ENCODE data around the gene DOCK7. TPM values are rescaled to one million over a fixed set of nuclear protein-coding genes. Genes with fewer than 3 reads are reported as not detected.

The DOCK7 gene
- total and polyA plus RNA-seq, 7 donors = 6.5 to 54.8 (median 32.4) TPM

DNA sequence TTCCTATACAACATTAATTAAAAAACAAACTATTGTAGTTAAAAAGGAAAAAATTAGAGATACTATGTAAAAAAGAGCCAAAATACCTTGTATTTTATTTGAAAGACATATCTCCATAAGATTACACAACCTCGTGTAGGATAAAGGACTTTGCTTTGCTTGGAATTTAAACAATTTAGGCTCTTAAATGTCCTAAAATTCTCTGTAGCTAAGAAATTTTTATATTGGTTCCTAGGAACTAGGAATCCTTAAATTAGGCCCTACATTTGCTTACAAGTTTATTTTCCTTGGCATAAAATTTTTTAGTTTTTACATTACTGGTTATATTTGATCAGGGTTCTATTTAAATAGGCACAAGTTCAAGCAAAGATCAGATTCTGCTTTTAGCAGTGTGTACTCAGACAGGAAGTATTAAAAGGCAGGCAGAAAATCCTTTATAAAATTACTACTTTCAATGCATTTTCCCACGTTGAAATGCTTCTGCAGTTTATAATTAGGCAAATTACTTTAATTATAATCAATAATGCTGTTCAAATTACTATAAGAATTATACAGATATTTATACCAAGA is 94.3 kb downstream of the DOCK7 start:
- Histone ChIP-seq H3K4me1 (no peaks in the 10 kb centered on the region), H3K27me3 (no peaks in the 10 kb centered on the region), H3K36me3 (no peaks in the 10 kb centered on the region), H3K4me3 (no peak overlapping the region), H3K9me3 (no peaks in the 10 kb centered on the region), H3K27ac (no peak overlapping the region)
- WGBS, 2 donors = 33 to 56% methylated on average over 2 of the region's 2 CpGs
- TF ChIP-seq, protein P1, sequence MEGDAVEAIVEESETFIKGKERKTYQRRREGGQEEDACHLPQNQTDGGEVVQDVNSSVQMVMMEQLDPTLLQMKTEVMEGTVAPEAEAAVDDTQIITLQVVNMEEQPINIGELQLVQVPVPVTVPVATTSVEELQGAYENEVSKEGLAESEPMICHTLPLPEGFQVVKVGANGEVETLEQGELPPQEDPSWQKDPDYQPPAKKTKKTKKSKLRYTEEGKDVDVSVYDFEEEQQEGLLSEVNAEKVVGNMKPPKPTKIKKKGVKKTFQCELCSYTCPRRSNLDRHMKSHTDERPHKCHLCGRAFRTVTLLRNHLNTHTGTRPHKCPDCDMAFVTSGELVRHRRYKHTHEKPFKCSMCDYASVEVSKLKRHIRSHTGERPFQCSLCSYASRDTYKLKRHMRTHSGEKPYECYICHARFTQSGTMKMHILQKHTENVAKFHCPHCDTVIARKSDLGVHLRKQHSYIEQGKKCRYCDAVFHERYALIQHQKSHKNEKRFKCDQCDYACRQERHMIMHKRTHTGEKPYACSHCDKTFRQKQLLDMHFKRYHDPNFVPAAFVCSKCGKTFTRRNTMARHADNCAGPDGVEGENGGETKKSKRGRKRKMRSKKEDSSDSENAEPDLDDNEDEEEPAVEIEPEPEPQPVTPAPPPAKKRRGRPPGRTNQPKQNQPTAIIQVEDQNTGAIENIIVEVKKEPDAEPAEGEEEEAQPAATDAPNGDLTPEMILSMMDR (IDR thresholded peaks at IDR 0.05) = no peak
- no peak for TF ChIP-seq POLR2AphosphoS5 (IDR thresholded peaks at IDR 0.05)
- TF ChIP-seq EP300 (IDR thresholded peaks at IDR 0.05) = no peak
- no peak for TF ChIP-seq POLR2A (IDR thresholded peaks at IDR 0.05)
- intact Hi-C loops (cut with DNase I) = no loop called here
- no peak for DNase-seq

DNA sequence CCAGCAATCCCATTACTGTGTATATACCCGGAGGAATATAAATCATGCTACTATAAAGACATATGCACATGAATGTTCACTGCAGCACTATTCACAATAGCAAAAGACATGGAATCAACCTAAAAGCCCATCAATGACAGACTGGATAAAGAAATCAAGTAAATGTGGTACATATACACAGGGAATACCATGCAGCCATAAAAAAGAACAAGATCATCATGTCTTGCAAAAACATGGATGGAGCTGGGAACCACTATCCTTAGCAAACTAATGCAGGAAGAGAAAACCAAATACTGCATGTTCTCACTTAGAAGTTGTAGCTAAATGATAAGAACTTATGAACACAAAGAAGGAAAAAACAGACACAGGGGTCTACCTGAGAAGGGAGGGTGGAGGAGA is 97.2 kb downstream of the DOCK7 start:
- peaks cover 0 to 9% (median 0%) of the 10 kb centered on the region in 4 donors for H3K36me3 ChIP-seq
- DNase-seq = no peak
- H3K4me3 ChIP-seq = no peak overlapping the region
- H3K27ac ChIP-seq = no peak overlapping the region
- intact Hi-C loops (cut with DNase I) = no loop called here
- WGBS, 2 donors = 95 to 98% methylated on average over 1 of the region's 1 CpG
- H3K9me3 ChIP-seq = no peaks in the 10 kb centered on the region
- H3K27me3 ChIP-seq = no peaks in the 10 kb centered on the region
- H3K4me1 ChIP-seq = no peaks in the 10 kb centered on the region
- TF ChIP-seq, protein P1 (IDR thresholded peaks at IDR 0.05) = no peak
- TF ChIP-seq EP300 (IDR thresholded peaks at IDR 0.05) = no peak
- no peak for TF ChIP-seq POLR2A (IDR thresholded peaks at IDR 0.05)
- TF ChIP-seq POLR2AphosphoS5 (IDR thresholded peaks at IDR 0.05) = no peak

DNA sequence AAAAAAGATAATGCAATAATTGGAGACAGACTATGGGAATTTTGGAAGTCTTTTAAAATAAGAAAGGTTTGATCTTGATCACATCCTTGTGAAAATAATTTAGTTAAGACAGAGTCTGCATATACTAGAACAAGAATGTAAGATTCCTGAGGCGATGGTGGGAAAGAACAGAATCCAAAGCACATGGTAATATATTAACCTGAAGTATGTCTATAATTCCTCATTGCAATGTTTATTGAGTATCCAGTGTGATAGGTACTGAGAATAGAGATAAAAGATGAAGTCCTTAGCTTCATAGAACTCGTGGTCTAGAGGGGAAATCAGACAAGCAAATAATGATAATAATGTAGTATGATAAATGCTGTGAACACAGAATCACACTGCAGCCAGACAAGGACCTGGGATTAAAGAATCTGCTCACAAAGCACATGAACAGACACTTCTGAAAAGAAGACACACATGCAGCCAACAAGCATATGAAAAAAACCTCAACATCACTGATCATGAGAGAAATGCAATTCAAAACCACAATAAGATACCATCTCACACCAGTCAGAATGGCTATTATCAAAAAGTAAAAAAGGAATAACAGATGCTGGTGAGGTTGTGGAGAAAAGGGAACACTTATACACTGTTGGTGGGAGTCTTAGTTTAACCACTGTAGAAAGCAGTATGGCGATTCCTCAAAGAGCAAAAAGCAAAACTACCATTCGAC is 97.8 kb downstream of the DOCK7 start:
- TF ChIP-seq EP300 (IDR thresholded peaks at IDR 0.05) (no peak), POLR2AphosphoS5 (IDR thresholded peaks at IDR 0.05) (no peak), POLR2A (IDR thresholded peaks at IDR 0.05) (no peak)
- TF ChIP-seq, protein P1 (IDR thresholded peaks at IDR 0.05) = no peak
- Histone ChIP-seq H3K4me1 (no peaks in the 10 kb centered on the region), H3K9me3 (no peaks in the 10 kb centered on the region), H3K27me3 (no peaks in the 10 kb centered on the region), H3K4me3 (no peak overlapping the region), H3K36me3 (peaks cover 0 to 15% (median 0%) of the 10 kb centered on the region in 4 donors), H3K27ac (no peak overlapping the region)
- intact Hi-C loops (cut with DNase I) = no loop called here
- DNase-seq = no peak
- WGBS, 2 donors = 50 to 82% methylated on average over 4 of the region's 4 CpGs

DNA sequence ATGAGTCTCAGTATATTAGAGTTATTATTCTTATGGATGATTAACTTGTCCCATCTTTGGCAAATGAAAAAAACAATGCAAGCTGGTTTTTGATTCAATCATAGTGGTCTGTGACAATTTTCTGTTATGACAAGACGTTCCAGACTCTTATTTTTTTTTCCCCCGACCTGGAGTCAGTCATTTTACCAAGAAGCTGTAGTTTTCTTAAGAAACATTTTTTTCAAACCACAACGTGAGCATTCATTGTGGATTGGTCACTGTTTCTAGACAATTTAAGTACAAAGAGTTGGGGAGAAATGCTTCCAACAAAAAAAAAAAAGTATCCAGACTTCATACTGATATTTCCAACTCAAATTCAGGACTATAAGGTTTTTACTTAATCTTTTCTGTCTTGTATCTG is 98.9 kb downstream of the DOCK7 start:
- intact Hi-C loops (cut with DNase I) = no loop called here
- H3K9me3 ChIP-seq = no peaks in the 10 kb centered on the region
- 90% methylated on average over 3 of the region's 3 CpGs for WGBS, 2 donors
- no peaks in the 10 kb centered on the region for H3K27me3 ChIP-seq
- H3K4me1 ChIP-seq = no peaks in the 10 kb centered on the region
- H3K27ac ChIP-seq = no peak overlapping the region
- H3K4me3 ChIP-seq = no peak overlapping the region
- TF ChIP-seq, protein P1 (IDR thresholded peaks at IDR 0.05) = no peak
- TF ChIP-seq EP300 (IDR thresholded peaks at IDR 0.05) = no peak
- no peak for TF ChIP-seq POLR2A (IDR thresholded peaks at IDR 0.05)
- TF ChIP-seq POLR2AphosphoS5 (IDR thresholded peaks at IDR 0.05) = no peak
- DNase-seq = no peak
- peaks cover 0 to 25% (median 0%) of the 10 kb centered on the region in 4 donors for H3K36me3 ChIP-seq
